ENCODE results near the gene BCAS3.

BCAS3 gene

DNA sequence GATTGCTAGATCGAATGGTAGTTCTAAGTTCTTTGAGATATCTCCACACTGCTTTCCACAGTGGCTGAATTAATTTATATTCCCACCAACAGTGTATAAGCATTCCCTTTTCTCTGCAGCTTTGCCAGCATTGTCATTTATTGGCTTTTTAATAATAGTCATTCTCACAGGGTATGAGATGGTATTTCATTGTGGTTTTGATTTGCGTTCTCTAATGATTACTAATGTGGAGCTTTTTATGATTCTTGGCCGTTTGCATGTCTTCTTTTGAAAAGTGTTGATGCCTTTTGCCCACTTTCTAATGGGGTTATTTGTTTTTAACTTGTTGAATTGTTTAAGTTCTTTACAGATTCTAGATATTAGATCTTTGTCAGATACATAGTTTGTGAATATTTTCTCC, 36.5 kb upstream of the BCAS3 start:
- Histone ChIP-seq H3K27me3 (ENCODE audit: insufficient read depth, low read depth) (no peaks in the 10 kb centered on the region), H3K4me2 (no peak overlapping the region), H3K79me2 (ENCODE audit: insufficient read depth, low read depth) (peaks cover 9% of the 10 kb centered on the region; the same call in 1 of the 2 replicates)

DNA sequence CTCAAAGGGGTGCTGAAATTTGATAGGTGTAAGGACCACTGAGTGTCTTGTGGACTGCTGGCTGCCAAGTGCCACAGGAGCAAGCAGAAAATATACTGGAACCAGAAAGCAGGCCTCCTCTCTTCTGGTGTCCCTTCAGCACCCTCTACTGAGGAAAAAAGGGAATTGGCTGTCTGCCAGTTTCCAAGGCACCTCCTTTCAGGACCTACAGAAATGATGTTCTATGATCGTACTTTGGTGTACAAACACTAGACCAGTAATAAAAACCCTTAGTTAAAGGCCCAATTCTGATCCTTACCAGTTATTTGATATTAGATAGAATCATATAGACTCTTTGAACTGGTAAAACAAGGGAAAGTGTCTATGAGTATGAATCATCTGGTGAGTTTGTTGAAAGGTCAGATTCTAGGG, 35.8 kb upstream of the BCAS3 start:
- H3K4me2 ChIP-seq, result no peak overlapping the region; the same call in 1 of the 2 replicates
- no peak overlapping the region for H2AFZ ChIP-seq (ENCODE audit: low read depth)
- peaks cover 11% of the 10 kb centered on the region for H3K4me1 ChIP-seq (ENCODE audit: low read depth, poor library complexity, severe bottlenecking)
- H3K36me3 ChIP-seq (ENCODE audit: insufficient read depth), result no peaks in the 10 kb centered on the region
- no peaks in the 10 kb centered on the region for H3K27me3 ChIP-seq (ENCODE audit: insufficient read depth, low read depth)
- H3K9ac ChIP-seq, result no peak overlapping the region
- no peak overlapping the region for H3K27ac ChIP-seq
- no peak overlapping the region for H3K4me3 ChIP-seq (IDR thresholded peaks at IDR 0.05; ENCODE audit: insufficient read depth, low read depth, low read length)
- TF ChIP-seq, protein P1, sequence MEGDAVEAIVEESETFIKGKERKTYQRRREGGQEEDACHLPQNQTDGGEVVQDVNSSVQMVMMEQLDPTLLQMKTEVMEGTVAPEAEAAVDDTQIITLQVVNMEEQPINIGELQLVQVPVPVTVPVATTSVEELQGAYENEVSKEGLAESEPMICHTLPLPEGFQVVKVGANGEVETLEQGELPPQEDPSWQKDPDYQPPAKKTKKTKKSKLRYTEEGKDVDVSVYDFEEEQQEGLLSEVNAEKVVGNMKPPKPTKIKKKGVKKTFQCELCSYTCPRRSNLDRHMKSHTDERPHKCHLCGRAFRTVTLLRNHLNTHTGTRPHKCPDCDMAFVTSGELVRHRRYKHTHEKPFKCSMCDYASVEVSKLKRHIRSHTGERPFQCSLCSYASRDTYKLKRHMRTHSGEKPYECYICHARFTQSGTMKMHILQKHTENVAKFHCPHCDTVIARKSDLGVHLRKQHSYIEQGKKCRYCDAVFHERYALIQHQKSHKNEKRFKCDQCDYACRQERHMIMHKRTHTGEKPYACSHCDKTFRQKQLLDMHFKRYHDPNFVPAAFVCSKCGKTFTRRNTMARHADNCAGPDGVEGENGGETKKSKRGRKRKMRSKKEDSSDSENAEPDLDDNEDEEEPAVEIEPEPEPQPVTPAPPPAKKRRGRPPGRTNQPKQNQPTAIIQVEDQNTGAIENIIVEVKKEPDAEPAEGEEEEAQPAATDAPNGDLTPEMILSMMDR (conservative IDR thresholded peaks at IDR 0.05; ENCODE audit: low read depth, low read length), result peak; percentile 83
- peaks cover 9% of the 10 kb centered on the region; the same call in 1 of the 2 replicates for H3K79me2 ChIP-seq (ENCODE audit: insufficient read depth, low read depth)
- peaks cover 3% of the 10 kb centered on the region; the same call in 1 of the 2 replicates for H4K20me1 ChIP-seq (ENCODE audit: insufficient read depth)

More for the DNA sequence above, 36.5 kb upstream of the BCAS3 start:
- H3K9ac ChIP-seq, result no peak overlapping the region
- peaks cover 11% of the 10 kb centered on the region for H3K4me1 ChIP-seq (ENCODE audit: low read depth, poor library complexity, severe bottlenecking)
- H3K36me3 ChIP-seq (ENCODE audit: insufficient read depth), result no peaks in the 10 kb centered on the region
- no peak overlapping the region for H3K4me3 ChIP-seq (IDR thresholded peaks at IDR 0.05; ENCODE audit: insufficient read depth, low read depth, low read length)
- H4K20me1 ChIP-seq (ENCODE audit: insufficient read depth), result peaks cover 3% of the 10 kb centered on the region; the same call in 1 of the 2 replicates
- H3K27ac ChIP-seq, result no peak overlapping the region
- TF ChIP-seq, protein P1 (conservative IDR thresholded peaks at IDR 0.05; ENCODE audit: low read depth, low read length), result no peak
- H2AFZ ChIP-seq (ENCODE audit: low read depth), result no peak overlapping the region

DNA sequence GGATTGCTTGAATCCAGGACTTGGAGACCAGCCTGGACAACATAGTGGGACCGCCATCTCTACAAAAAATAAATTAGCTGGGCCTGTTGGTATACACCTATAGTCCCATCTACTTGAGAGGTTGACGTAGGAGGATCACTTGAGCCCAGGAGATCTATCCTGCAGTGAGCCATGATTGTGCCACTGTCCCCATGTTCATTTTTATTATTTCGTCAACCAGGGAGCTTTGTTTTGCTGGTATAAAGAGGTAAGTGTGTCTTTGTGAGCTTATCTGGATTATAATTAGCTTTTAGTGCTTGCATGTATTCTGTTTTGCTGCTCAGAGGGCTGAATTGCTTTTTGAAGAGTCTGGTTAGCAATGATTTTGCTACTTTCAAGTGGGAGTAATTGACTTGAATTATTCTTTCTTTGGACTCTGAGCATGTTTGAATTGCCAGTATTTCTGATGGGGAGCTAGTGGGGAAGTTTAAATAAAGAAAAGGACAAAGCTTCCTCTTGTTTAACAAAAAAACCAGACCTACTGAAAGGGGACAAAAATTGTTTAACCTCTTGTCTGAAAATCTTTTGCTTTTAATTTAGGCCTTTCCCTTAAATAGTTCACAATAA, 31.6 kb upstream of the BCAS3 start:
- Histone ChIP-seq H4K20me1 (ENCODE audit: insufficient read depth) (no peaks in the 10 kb centered on the region; the same call in 1 of the 2 replicates), H3K27ac (no peak overlapping the region), H3K4me2 (no peak overlapping the region), H2AFZ (ENCODE audit: low read depth) (no peak overlapping the region), H3K9ac (no peak overlapping the region), H3K79me2 (ENCODE audit: insufficient read depth, low read depth) (peaks cover 6% of the 10 kb centered on the region; the same call in 1 of the 2 replicates), H3K4me1 (ENCODE audit: low read depth, poor library complexity, severe bottlenecking) (peaks cover 11% of the 10 kb centered on the region), H3K36me3 (ENCODE audit: insufficient read depth) (no peaks in the 10 kb centered on the region; the same call in 1 of the 2 replicates), H3K4me3 (IDR thresholded peaks at IDR 0.05; ENCODE audit: insufficient read depth, low read depth, low read length) (no peak overlapping the region), H3K27me3 (ENCODE audit: insufficient read depth, low read depth) (no peaks in the 10 kb centered on the region)
- TF ChIP-seq, protein P1 (conservative IDR thresholded peaks at IDR 0.05; ENCODE audit: low read depth, low read length), result no peak

DNA sequence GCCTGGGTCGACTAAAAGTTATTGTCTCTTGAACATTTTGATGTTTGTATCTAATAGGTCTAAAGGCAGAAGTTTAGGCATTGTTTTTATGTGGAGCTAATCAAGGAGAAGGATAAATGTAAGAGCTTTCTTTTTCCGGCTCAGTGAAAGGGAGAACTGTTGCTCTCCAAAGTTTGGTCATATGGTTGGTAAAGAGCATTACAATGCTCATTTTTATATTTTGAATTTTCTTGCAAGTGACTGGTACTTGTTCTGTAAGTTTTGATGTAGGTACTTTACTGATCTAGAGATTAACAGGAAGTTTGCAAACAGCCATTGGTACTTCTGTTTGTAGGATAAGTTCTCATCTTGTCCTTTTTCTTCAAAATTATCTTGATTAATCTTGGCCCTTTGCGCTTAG, 30.9 kb upstream of the BCAS3 start:
- Histone ChIP-seq H3K79me2 (ENCODE audit: insufficient read depth, low read depth) (no peaks in the 10 kb centered on the region), H3K4me3 (IDR thresholded peaks at IDR 0.05; ENCODE audit: insufficient read depth, low read depth, low read length) (no peak overlapping the region), H3K9ac (no peak overlapping the region), H2AFZ (ENCODE audit: low read depth) (no peak overlapping the region), H3K36me3 (ENCODE audit: insufficient read depth) (no peaks in the 10 kb centered on the region; the same call in 1 of the 2 replicates), H3K27ac (no peak overlapping the region), H3K4me2 (no peak overlapping the region), H3K27me3 (ENCODE audit: insufficient read depth, low read depth) (no peaks in the 10 kb centered on the region), H3K4me1 (ENCODE audit: low read depth, poor library complexity, severe bottlenecking) (peaks cover 9% of the 10 kb centered on the region), H4K20me1 (ENCODE audit: insufficient read depth) (no peaks in the 10 kb centered on the region; the same call in 1 of the 2 replicates)
- TF ChIP-seq, protein P1 (conservative IDR thresholded peaks at IDR 0.05; ENCODE audit: low read depth, low read length), result no peak

Data from KMS-11 (cell line).